H1 (cell line): ENCODE results near the gene SYVN1.

Experiments
- JUN ChIP-seq: IDR thresholded peaks from 2 replicates; pipeline ENCODE4 v1.6.1; 2011; ENCODE audit warnings: low read depth, mild to moderate bottlenecking, improper control_type of control experiment, low read length
- POLR2AphosphoS5 ChIP-seq: IDR thresholded peaks from 2 replicates; pipeline ENCODE4 v1.6.1; 2011; ENCODE audit warnings: low read depth, low read length
- RAD21 ChIP-seq, 2 experiments: IDR thresholded peaks in 1 of 2; conservative IDR thresholded peaks in 1 of 2; 2 replicates each; pipeline ENCODE4 v1.6.1; 2011; ENCODE audit warnings: low read depth in 2 of 2, low read length in 2 of 2, improper control_type of control experiment in 1 of 2, inconsistent platforms in 1 of 2, mild to moderate bottlenecking in 1 of 2, moderate library complexity in 1 of 2
- TF ChIP-seq, protein P1 (sequence below): IDR thresholded peaks from 2 replicates; pipeline ENCODE4 v1.6.1; 2012; ENCODE audit warnings: inconsistent platforms
- TF ChIP-seq, protein P2 (sequence below), 3 experiments: IDR thresholded peaks; 1 replicate in 2 of 3; 2 replicates in 1 of 3; pipeline versions ENCODE4 v1.5.1 to v1.6.1; 2011; ENCODE audit warnings: low read length in 3 of 3, mild to moderate bottlenecking in 3 of 3, inconsistent platforms in 2 of 3, low read depth in 1 of 3, moderate library complexity in 1 of 3; ENCODE audit not compliant: insufficient read depth in 1 of 3; ENCODE audit errors: control extremely low read depth in 1 of 3

DNA sequence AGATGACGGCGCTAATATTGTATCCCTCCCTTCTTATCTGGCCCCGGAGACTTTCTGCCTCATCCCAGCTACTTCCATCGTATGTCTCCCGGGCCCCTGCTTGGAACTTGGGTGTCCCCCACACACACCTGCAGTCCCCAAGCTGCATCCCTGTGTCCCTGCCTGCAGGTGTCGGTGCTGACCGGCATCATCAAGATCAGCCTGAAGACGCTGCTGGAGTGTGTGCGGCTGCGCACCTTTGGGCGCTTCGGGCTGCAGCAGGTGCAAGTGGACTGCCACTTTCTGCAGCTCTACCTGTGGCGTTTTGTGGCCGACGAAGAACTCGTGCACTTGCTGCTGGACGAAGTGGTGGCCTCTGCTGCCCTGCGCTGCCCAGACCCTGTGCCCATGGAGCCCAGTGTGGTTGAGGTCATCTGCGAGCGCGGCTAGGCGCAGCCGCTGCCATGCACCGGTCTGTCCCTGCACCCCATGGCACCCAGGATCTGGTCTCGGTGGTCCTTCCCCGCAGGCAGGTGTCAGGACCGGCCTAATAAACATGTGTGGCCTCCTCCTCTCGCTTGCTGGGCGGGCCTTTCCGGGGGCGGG lies 23.1 kb downstream of the SYVN1 start:
- TF ChIP-seq, protein P1, sequence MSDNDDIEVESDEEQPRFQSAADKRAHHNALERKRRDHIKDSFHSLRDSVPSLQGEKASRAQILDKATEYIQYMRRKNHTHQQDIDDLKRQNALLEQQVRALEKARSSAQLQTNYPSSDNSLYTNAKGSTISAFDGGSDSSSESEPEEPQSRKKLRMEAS = no peak
- TF ChIP-seq JUN (no peak), POLR2AphosphoS5 (0 out of 2 replicates have a peak, but pooled peaks have one; percentile 19), RAD21 (IDR thresholded peaks at IDR 0.05 in 1 of 2, conservative IDR thresholded peaks at IDR 0.05 in 1 of 2; ENCODE audit: low read depth in 2 of 2, low read length in 2 of 2) (no peak)
- TF ChIP-seq, protein P2, sequence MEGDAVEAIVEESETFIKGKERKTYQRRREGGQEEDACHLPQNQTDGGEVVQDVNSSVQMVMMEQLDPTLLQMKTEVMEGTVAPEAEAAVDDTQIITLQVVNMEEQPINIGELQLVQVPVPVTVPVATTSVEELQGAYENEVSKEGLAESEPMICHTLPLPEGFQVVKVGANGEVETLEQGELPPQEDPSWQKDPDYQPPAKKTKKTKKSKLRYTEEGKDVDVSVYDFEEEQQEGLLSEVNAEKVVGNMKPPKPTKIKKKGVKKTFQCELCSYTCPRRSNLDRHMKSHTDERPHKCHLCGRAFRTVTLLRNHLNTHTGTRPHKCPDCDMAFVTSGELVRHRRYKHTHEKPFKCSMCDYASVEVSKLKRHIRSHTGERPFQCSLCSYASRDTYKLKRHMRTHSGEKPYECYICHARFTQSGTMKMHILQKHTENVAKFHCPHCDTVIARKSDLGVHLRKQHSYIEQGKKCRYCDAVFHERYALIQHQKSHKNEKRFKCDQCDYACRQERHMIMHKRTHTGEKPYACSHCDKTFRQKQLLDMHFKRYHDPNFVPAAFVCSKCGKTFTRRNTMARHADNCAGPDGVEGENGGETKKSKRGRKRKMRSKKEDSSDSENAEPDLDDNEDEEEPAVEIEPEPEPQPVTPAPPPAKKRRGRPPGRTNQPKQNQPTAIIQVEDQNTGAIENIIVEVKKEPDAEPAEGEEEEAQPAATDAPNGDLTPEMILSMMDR (IDR thresholded peaks at IDR 0.05; ENCODE audit: control extremely low read depth in 1 of 3, insufficient read depth in 1 of 3, low read depth in 1 of 3, low read length in 3 of 3) = no peak
